Nephron progenitor cell (in vitro differentiated cells): ENCODE measurements around the gene C2orf76.
"Not testable (repeated sequence)": the region's sequence is repeated elsewhere in the genome, so short reads cannot be mapped to it uniquely, and the experiment has no call there.

Source experiments
- DNase-seq: peaks from one replicate; pipeline ENCODE4 v3.0.0; 2021
- H3K27ac Mint-ChIP-seq: 2 replicates; pipeline ENCODE4 v1.8.0; 2021; ENCODE audit warnings: mild to moderate bottlenecking, moderate library complexity, mixed read lengths
- H3K27me3 Mint-ChIP-seq: 2 replicates; pipeline ENCODE4 v1.8.0; 2021; ENCODE audit warnings: mild to moderate bottlenecking, low read depth, mixed read lengths; ENCODE audit not compliant: poor library complexity
- H3K36me3 Mint-ChIP-seq: 2 replicates; pipeline ENCODE4 v1.8.0; 2021; ENCODE audit warnings: low read depth, mixed read lengths
- H3K4me1 Mint-ChIP-seq: 2 replicates; pipeline ENCODE4 v1.8.0; 2021; ENCODE audit warnings: mixed read lengths
- H3K4me3 Mint-ChIP-seq: 2 replicates; pipeline ENCODE4 v1.8.0; 2021; ENCODE audit warnings: mild to moderate bottlenecking, moderate library complexity, mixed read lengths
- H3K9me3 Mint-ChIP-seq: 2 replicates; pipeline ENCODE4 v1.8.0; 2021; ENCODE audit warnings: mild to moderate bottlenecking, moderate library complexity, mixed read lengths
- TF ChIP-seq, protein P1 (sequence below): fragments of 200-600 bp; sonication (generic); IDR thresholded peaks from 2 replicates; pipeline ENCODE4 v1.5.0; 2021; ENCODE audit warnings: antibody characterized with exemption

Gene C2orf76

DNA sequence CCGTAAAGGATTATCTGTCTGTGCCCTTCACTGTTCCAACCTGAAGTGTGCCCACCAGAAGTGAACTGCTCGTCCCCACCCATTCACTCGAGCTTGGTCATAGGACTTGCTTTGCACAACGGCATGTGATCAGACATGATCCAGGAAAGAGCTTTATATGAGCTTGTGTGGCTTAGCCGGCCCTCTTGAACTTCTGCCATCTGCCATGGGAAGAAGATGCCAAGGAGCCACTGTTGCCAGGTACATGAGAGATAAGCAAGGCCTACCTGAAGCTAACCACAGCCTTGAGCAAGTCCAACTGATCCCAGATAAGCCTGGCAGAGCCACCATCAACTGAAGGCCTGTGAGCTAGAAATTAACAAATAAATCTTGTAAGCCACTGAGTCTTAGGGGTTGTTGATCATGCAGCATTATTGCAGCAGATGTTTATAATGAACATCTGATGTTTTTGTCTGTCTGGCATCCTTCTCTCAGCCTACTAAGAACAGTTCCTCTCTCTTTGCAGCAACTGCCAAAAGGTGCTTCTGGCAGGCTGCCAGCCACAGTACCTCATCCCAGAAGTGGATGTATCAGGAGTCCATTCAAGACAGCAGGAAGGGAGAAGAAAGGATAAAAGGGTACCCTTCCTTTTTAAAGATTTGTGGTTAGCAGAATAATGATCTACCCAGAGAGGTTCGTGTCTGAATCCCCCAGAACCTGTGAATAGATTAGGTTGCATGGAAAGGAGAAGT lies 16.9 kb upstream of the C2orf76 start:
- no peaks in the 10 kb centered on the region for H3K36me3 Mint-ChIP-seq

DNA sequence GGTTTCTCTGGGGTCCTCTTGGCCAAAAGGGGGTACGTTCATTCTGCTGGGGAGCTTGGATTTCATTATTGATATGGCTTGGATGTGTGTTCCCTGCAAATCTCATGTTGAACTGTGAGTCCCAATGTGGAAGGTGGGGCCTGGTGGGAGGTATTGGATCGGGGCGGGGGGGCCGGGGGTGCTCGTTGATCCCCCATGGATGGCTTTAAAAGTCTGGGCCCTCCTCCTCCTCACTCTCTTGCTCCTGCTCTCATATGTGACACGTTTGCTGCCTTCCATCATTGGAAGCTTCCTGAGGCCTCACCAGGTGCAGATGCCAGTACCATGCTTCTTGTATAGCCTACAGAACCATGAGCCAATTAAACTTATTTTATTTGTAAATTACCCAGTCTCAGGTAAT lies 11.9 kb upstream of the C2orf76 start:
- H3K27ac Mint-ChIP-seq: no peak overlapping the region
- H3K36me3 Mint-ChIP-seq: peaks cover 19% of the 10 kb centered on the region
- H3K9me3 Mint-ChIP-seq: peaks cover 16% of the 10 kb centered on the region
- no peak overlapping the region for H3K4me3 Mint-ChIP-seq
- DNase-seq: no peak
- H3K27me3 Mint-ChIP-seq: peaks cover 5% of the 10 kb centered on the region
- TF ChIP-seq, protein P1, sequence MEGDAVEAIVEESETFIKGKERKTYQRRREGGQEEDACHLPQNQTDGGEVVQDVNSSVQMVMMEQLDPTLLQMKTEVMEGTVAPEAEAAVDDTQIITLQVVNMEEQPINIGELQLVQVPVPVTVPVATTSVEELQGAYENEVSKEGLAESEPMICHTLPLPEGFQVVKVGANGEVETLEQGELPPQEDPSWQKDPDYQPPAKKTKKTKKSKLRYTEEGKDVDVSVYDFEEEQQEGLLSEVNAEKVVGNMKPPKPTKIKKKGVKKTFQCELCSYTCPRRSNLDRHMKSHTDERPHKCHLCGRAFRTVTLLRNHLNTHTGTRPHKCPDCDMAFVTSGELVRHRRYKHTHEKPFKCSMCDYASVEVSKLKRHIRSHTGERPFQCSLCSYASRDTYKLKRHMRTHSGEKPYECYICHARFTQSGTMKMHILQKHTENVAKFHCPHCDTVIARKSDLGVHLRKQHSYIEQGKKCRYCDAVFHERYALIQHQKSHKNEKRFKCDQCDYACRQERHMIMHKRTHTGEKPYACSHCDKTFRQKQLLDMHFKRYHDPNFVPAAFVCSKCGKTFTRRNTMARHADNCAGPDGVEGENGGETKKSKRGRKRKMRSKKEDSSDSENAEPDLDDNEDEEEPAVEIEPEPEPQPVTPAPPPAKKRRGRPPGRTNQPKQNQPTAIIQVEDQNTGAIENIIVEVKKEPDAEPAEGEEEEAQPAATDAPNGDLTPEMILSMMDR: no peak
- H3K4me1 Mint-ChIP-seq: peaks cover 14% of the 10 kb centered on the region

More for the DNA sequence above, 16.9 kb upstream of the C2orf76 start:
- Mint-ChIP-seq H3K9me3 (peaks cover 3% of the 10 kb centered on the region), H3K4me3 (no peak overlapping the region), H3K4me1 (peaks cover 7% of the 10 kb centered on the region), H3K27me3 (peaks cover 4% of the 10 kb centered on the region), H3K27ac (no peak overlapping the region)
- TF ChIP-seq, protein P1: no peak
- DNase-seq: no peak

DNA sequence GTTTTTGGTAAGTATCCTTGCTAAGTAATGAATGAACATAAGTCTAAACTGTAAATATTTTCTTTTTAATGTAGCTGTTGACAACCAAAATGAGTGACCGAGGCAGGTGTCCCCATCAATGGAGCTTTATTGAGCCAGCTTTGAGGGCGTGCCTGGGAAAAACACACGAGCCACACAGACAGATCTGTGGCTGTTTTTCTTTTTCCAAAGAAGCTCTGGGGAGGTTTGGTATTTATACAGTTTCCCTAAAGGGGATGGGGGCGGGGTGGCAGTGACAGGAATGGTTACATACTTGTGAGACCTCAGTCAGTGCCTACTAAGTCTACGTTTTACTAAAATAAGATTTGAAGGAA lies 11.3 kb upstream of the C2orf76 start:
- Mint-ChIP-seq H3K27ac (no peak overlapping the region), H3K4me3 (no peak overlapping the region), H3K27me3 (peaks cover 6% of the 10 kb centered on the region), H3K4me1 (peaks cover 14% of the 10 kb centered on the region), H3K36me3 (peaks cover 25% of the 10 kb centered on the region), H3K9me3 (peaks cover 18% of the 10 kb centered on the region)
- no peak for DNase-seq
- TF ChIP-seq, protein P1: no peak

DNA sequence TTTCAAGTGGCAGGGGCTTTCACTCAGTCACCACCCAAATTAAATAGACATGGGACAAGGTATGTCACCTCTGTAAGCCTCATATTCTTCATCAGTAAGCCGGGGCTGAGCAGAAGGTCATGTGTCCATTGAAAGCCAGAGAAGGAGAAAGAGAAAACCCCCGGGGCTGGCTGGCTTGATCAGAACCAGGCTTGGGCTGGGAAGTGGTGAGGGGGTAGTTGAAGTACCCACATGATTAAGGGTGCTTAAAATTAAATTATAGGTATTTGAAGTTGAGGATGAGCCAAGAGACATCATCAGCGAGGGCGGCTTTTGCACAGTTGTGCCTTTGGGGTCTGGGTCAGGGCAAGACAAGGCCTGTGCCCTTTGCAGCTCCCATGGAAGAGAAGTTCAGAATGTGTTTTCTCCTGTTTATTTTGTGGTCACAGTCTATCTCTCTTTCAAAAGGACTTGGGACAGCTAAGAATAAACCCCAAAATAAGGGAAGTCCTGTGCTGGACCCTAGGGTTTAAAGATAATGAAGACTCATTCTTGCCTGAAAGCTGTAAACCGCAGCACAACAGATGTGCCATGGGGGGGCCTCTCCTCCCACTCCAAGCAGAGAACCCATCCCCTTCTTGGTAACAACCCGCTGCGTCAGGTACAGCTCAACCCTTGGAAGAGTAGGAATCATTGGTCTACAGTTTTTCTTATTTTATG lies 10.8 kb upstream of the C2orf76 start:
- TF ChIP-seq, protein P1: no peak
- Mint-ChIP-seq H3K4me3 (no peak overlapping the region), H3K36me3 (peaks cover 30% of the 10 kb centered on the region), H3K4me1 (peaks cover 14% of the 10 kb centered on the region), H3K9me3 (peaks cover 18% of the 10 kb centered on the region), H3K27me3 (peaks cover 6% of the 10 kb centered on the region), H3K27ac (no peak overlapping the region)
- DNase-seq: no peak

DNA sequence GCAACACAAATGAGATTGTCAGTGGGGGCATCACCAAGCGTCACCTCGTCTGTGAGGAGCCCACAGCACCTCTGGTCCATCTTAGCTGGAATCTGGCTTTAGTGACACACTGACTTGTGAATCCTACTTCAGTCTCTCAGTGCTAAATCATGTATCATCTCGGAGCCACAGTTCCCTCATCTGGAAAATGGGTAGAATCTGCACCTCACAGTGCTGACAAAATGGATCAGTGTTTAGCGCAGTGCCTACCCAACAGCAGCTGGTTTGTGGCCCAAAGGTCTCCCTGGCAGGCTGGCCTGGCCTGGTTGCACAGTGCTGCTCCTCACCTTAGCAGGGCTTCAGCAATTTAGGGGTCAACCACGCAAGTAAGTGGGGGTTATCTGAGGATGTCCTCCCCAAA lies 10.2 kb upstream of the C2orf76 start:
- DNase-seq: no peak
- peaks cover 6% of the 10 kb centered on the region for H3K27me3 Mint-ChIP-seq
- TF ChIP-seq, protein P1: no peak
- H3K27ac Mint-ChIP-seq: no peak overlapping the region
- H3K36me3 Mint-ChIP-seq: peaks cover 37% of the 10 kb centered on the region
- H3K4me3 Mint-ChIP-seq: no peak overlapping the region
- H3K9me3 Mint-ChIP-seq: peaks cover 18% of the 10 kb centered on the region
- H3K4me1 Mint-ChIP-seq: peaks cover 14% of the 10 kb centered on the region

DNA sequence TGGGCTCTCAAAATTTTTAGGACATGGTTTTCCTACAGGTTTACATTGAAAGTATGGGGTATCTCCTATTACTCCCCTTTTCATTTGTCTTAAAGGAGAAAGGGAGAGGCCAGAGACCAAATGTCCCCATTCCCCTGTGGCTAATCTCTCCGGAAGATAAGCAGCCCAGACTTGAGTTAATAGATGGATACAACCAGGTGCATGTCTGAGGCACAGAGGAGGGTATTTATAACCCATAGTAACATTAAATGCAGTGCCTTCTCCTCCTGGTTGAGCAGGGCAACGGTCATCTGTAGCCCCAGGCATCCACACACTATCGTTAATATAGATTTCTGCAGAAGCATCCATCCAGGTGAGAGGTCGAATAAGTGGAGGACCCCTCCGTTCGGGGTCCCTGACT lies 9.8 kb upstream of the C2orf76 start:
- H3K4me1 Mint-ChIP-seq: peaks cover 14% of the 10 kb centered on the region
- peaks cover 18% of the 10 kb centered on the region for H3K9me3 Mint-ChIP-seq
- not testable (repeated sequence) for H3K4me3 Mint-ChIP-seq, DNase-seq, H3K27me3 Mint-ChIP-seq, H3K27ac Mint-ChIP-seq
- H3K36me3 Mint-ChIP-seq: peaks cover 39% of the 10 kb centered on the region

DNA sequence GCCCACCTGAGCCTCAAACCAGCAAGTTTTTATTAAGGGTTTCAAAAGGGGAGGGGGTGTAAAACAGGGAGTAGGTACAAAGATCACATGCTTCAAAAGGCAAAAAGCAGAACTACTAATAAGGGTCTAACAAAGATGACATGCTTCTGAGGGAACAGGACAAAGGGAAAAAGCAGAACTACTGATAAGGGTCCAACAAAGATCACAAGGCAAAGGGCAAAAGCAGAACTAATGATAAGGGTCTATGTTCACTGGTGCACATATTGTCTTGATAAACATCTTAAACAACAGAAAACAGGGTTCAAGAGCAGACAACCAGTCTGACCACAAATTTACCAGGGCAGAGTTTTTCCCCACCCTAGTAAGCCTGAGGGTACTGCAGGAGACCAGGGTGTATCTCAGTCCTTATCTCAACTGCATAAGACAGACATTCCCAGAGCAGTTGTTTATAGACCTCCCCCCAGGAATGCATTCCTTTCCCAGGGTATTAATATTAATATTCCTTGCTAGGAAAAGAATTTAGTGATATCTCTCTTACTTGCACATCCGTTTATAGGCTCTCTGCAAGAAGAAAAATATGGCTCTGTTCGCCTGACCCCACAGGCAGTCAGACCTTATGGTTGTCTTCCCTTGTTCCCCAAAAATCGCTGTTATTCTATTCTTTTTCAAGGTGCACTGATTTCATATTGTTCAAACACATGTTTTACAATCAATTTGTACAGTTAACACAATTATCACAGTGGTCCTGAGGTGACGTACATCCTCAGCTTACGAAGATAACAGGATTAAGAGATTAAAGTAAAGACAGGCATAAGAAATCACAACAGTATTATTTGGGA lies 7.5 kb upstream of the C2orf76 start:
- Mint-ChIP-seq H3K36me3 (peaks cover 58% of the 10 kb centered on the region), H3K4me1 (peaks cover 14% of the 10 kb centered on the region), H3K9me3 (peaks cover 18% of the 10 kb centered on the region)
- not testable (repeated sequence) for DNase-seq, H3K4me3 Mint-ChIP-seq, H3K27ac Mint-ChIP-seq, H3K27me3 Mint-ChIP-seq
